RWPE2 (cell line): ENCODE results near the gene NTN1.

Source experiments
- ATAC-seq: fragments of 200-7000 bp; cut with Tn5 transposase; 3 replicates; pipeline ENCODE4 v1.9.1; 2021; ENCODE audit warnings: low read depth
- DNase-seq: peaks from one replicate; pipeline ENCODE4 v3.0.0-alpha.2; 2020; ENCODE audit warnings: low spot score
- H3K27ac ChIP-seq: fragments of 450-650 bp; 2 replicates; pipeline ENCODE4 v1.5.1; 2017; ENCODE audit warnings: mild to moderate bottlenecking; ENCODE audit not compliant: poor library complexity, severe bottlenecking
- H3K27me3 ChIP-seq: fragments of 250-450 bp; sonication (Bioruptor Pico); 2 replicates; pipeline ENCODE4 v1.5.1; 2021; ENCODE audit warnings: mild to moderate bottlenecking, moderate library complexity; ENCODE audit not compliant: insufficient read depth, poor library complexity, severe bottlenecking
- H3K36me3 ChIP-seq: fragments of 250-450 bp; sonication (Bioruptor Pico); 2 replicates; pipeline ENCODE4 v1.5.1; 2020; ENCODE audit warnings: low read depth, mild to moderate bottlenecking, moderate library complexity
- H3K4me1 ChIP-seq: fragments of 250-450 bp; sonication (Bioruptor Pico); 2 replicates; pipeline ENCODE4 v1.5.1; 2021; ENCODE audit warnings: mild to moderate bottlenecking, moderate library complexity; ENCODE audit not compliant: insufficient read depth, poor library complexity, severe bottlenecking
- H3K4me3 ChIP-seq: fragments of 250-450 bp; sonication (Bioruptor Pico); 2 replicates; pipeline ENCODE4 v1.5.1; 2021; ENCODE audit warnings: mild to moderate bottlenecking, moderate library complexity; ENCODE audit not compliant: severe bottlenecking
- H3K9me3 ChIP-seq: fragments of 250-450 bp; sonication (Bioruptor Pico); 2 replicates; pipeline ENCODE4 v1.5.1; 2021; ENCODE audit warnings: mild to moderate bottlenecking, moderate library complexity; ENCODE audit not compliant: severe bottlenecking
- CTCF ChIP-seq: fragments of 450-650 bp; IDR thresholded peaks from one replicate; pipeline ENCODE4 v1.5.1; 2017; ENCODE audit warnings: mild to moderate bottlenecking, moderate library complexity; ENCODE audit not compliant: poor library complexity, severe bottlenecking

The NTN1 gene

GRCh38 chr17:8995711-8996110, 25.6 kb upstream of the NTN1 start:
- Histone ChIP-seq H3K36me3 (no peaks in the 10 kb centered on the region), H3K27ac (no peak overlapping the region), H3K9me3 (no peaks in the 10 kb centered on the region), H3K4me3 (no peak overlapping the region), H3K4me1 (no peaks in the 10 kb centered on the region), H3K27me3 (no peaks in the 10 kb centered on the region)
- DNase-seq: no peak
- no peak for ATAC-seq
- no peak for TF ChIP-seq CTCF

GRCh38 chr17:8997994-8998628, 23.2 kb upstream of the NTN1 start:
- peak; percentile 97 for TF ChIP-seq CTCF
- peak; percentile 72 for ATAC-seq

GRCh38 chr17:9001559-9001958, 19.8 kb upstream of the NTN1 start:
- ATAC-seq: no peak
- H3K27ac ChIP-seq: no peak overlapping the region
- H3K27me3 ChIP-seq: peaks cover 21% of the 10 kb centered on the region
- no peak for TF ChIP-seq CTCF
- H3K36me3 ChIP-seq: no peaks in the 10 kb centered on the region
- no peak overlapping the region for H3K4me3 ChIP-seq
- H3K9me3 ChIP-seq: no peaks in the 10 kb centered on the region
- H3K4me1 ChIP-seq: no peaks in the 10 kb centered on the region
- no peak for DNase-seq

More at GRCh38 chr17:8997994-8998628, 23.2 kb upstream of the NTN1 start:
- Histone ChIP-seq H3K4me1 (no peaks in the 10 kb centered on the region), H3K4me3 (no peak overlapping the region), H3K36me3 (no peaks in the 10 kb centered on the region), H3K27me3 (peaks cover 9% of the 10 kb centered on the region), H3K27ac (no peak overlapping the region), H3K9me3 (no peaks in the 10 kb centered on the region)
- DNase-seq: no peak

GRCh38 chr17:9002227-9002605, 19.1 kb upstream of the NTN1 start:
- Histone ChIP-seq H3K4me3 (no peak overlapping the region), H3K4me1 (no peaks in the 10 kb centered on the region), H3K36me3 (no peaks in the 10 kb centered on the region), H3K27me3 (peaks cover 21% of the 10 kb centered on the region), H3K27ac (no peak overlapping the region), H3K9me3 (no peaks in the 10 kb centered on the region)
- ATAC-seq: no peak
- DNase-seq: no peak
- no peak for TF ChIP-seq CTCF

- Histone ChIP-seq H3K27ac (no peak overlapping the region), H3K36me3 (no peaks in the 10 kb centered on the region), H3K4me1 (no peaks in the 10 kb centered on the region), H3K9me3 (no peaks in the 10 kb centered on the region), H3K27me3 (peaks cover 21% of the 10 kb centered on the region), H3K4me3 (peak overlapping the region; percentile 32)
- ATAC-seq (peak; percentile 70), DNase-seq (no peak)
- peak; percentile 39 for TF ChIP-seq CTCF
Observed at GRCh38 chr17:9002606-9003354, 18.5 kb upstream of the NTN1 start.
